Caco-2 (cell line): Measurements from ENCODE around the gene MAPK14. TPM values are rescaled to one million over a fixed set of nuclear protein-coding genes. Genes with fewer than 3 reads are reported as not detected.

Experiments used
- BruUV-seq: library from RNA; stranded (reverse); fragments of 400-500 nt; replicated peaks from 2 replicates; lab custom pipeline; 2021; lab: Mats Ljungman, UMichigan
- CTCF ChIA-PET: fragments of 300-600 bp; sonication (Branson Sonifier 250); formaldehyde crosslinking; loops from one replicate; lab custom pipeline; 2022; ENCODE audit warnings: antibody characterized with exemption; lab: Charles Lee
- POLR2A ChIA-PET: fragments of 300-600 bp; sonication (Branson Sonifier 250); formaldehyde crosslinking; loops from one replicate; lab custom pipeline; 2022; ENCODE audit warnings: antibody characterized with exemption; lab: Charles Lee
- DNase-seq, 2 experiments: peaks; one replicate each; pipeline versions ENCODE4 v3.0.0 to v3.0.0-alpha.2; 2020 to 2022
- H3K27me3 ChIP-seq: replicated peaks from 2 replicates; pipeline ENCODE4 v1.6.0; 2011; ENCODE audit warnings: low read length; ENCODE audit not compliant: control insufficient read depth, insufficient read depth
- H3K36me3 ChIP-seq: 2 replicates; pipeline ENCODE4 v1.5.1; 2011; ENCODE audit warnings: low read length; ENCODE audit not compliant: control insufficient read depth, insufficient read depth
- H3K4me1 ChIP-seq: fragments of 250-450 bp; sonication (Bioruptor Pico); 2 replicates; pipeline ENCODE4 v1.5.1; 2020; ENCODE audit warnings: mild to moderate bottlenecking
- H3K4me3 ChIP-seq: 2 replicates; pipeline ENCODE4 v1.5.1; 2011; ENCODE audit warnings: low read depth, mild to moderate bottlenecking, control low read depth, low read length
- H3K9me3 ChIP-seq: fragments of 250-450 bp; sonication (Bioruptor Pico); 2 replicates; pipeline ENCODE4 v1.5.1; 2020; ENCODE audit warnings: mild to moderate bottlenecking, moderate library complexity
- H3K27ac Mint-ChIP-seq: one replicate; pipeline ENCODE4 v1.8.0; 2022; ENCODE audit warnings: mixed read lengths; ENCODE audit not compliant: unreplicated experiment
- H3K27me3 Mint-ChIP-seq: one replicate; pipeline ENCODE4 v1.8.0; 2022; ENCODE audit warnings: mixed read lengths; ENCODE audit not compliant: insufficient read depth, unreplicated experiment
- H3K36me3 Mint-ChIP-seq: one replicate; pipeline ENCODE4 v1.8.0; 2022; ENCODE audit warnings: mild to moderate bottlenecking, mixed read lengths; ENCODE audit not compliant: insufficient read depth, unreplicated experiment
- H3K4me1 Mint-ChIP-seq: one replicate; pipeline ENCODE4 v1.8.0; 2022; ENCODE audit warnings: low read depth, mixed read lengths; ENCODE audit not compliant: unreplicated experiment
- H3K4me3 Mint-ChIP-seq: one replicate; pipeline ENCODE4 v1.8.0; 2022; ENCODE audit warnings: mild to moderate bottlenecking, moderate library complexity, mixed read lengths; ENCODE audit not compliant: unreplicated experiment
- H3K9me3 Mint-ChIP-seq: one replicate; pipeline ENCODE4 v1.8.0; 2022; ENCODE audit warnings: mixed read lengths; ENCODE audit not compliant: unreplicated experiment
- CTCF ChIP-seq, 2 experiments: fragments of 200-600 bp in 1 of 2; IDR thresholded peaks; 1 replicate in 1 of 2; 2 replicates in 1 of 2; pipeline versions ENCODE4 v1.5.1 to v1.8.0; 2011 to 2022; ENCODE audit warnings: antibody characterized with exemption in 1 of 2, control low read depth in 1 of 2, inconsistent platforms in 1 of 2, low read depth in 1 of 2, low read length in 1 of 2, mild to moderate bottlenecking in 1 of 2, moderate library complexity in 1 of 2; ENCODE audit not compliant: insufficient read depth in 1 of 2, severe bottlenecking in 1 of 2, unreplicated experiment in 1 of 2
- intact Hi-C: fragments of 100-400 bp; cut with micrococcal nuclease; formaldehyde crosslinking; loops from one replicate; pipeline ENCODE4 v1.10.0; 2022; ENCODE audit not compliant: unreplicated experiment
- total RNA-seq: library from RNA; stranded (reverse); gene quantifications from 2 replicates; pipeline ENCODE4 v1.2.3, GENCODE V29; 2022

MAPK14 gene
- total RNA-seq, 1 experiment from 2014 or later: 72.0 TPM

- Mint-ChIP-seq H3K4me3 (no peak overlapping the region), H3K9me3 (no peaks in the 10 kb centered on the region), H3K4me1 (peaks cover 7% of the 10 kb centered on the region), H3K36me3 (peaks cover 7% of the 10 kb centered on the region), H3K27me3 (no peaks in the 10 kb centered on the region), H3K27ac (no peak overlapping the region)
- DNase-seq: no peak
- Histone ChIP-seq H3K9me3 (no peaks in the 10 kb centered on the region), H3K4me1 (peaks cover 8% of the 10 kb centered on the region), H3K36me3 (peaks cover 11% of the 10 kb centered on the region), H3K4me3 (no peak overlapping the region), H3K27me3 (no peaks in the 10 kb centered on the region)
- TF ChIP-seq CTCF (IDR thresholded peaks at IDR 0.05; ENCODE audit: insufficient read depth in 1 of 2, low read depth in 1 of 2, low read length in 1 of 2, severe bottlenecking in 1 of 2, unreplicated experiment in 1 of 2): no peak
- intact Hi-C loops: no loop called here
- no TSS peak for BruUV-seq
- ChIA-PET POLR2A (no interaction called here), CTCF (no interaction called here)
Observed at GRCh38 chr6:36136551-36136950, 108.9 kb downstream of the MAPK14 start.

- no peak for TF ChIP-seq CTCF (IDR thresholded peaks at IDR 0.05; ENCODE audit: insufficient read depth in 1 of 2, low read depth in 1 of 2, low read length in 1 of 2, severe bottlenecking in 1 of 2, unreplicated experiment in 1 of 2)
- H3K4me3 ChIP-seq: no peak overlapping the region
- H3K9me3 Mint-ChIP-seq: no peaks in the 10 kb centered on the region
- no TSS peak for BruUV-seq
- no peaks in the 10 kb centered on the region for H3K36me3 Mint-ChIP-seq
- H3K4me1 ChIP-seq: no peaks in the 10 kb centered on the region
- no peaks in the 10 kb centered on the region for H3K4me1 Mint-ChIP-seq
- intact Hi-C loops: no loop called here
- H3K4me3 Mint-ChIP-seq: no peak overlapping the region
- H3K9me3 ChIP-seq: no peaks in the 10 kb centered on the region
- ChIA-PET POLR2A (no interaction called here), CTCF (interaction anchor here (0.8 to 1.7 kb wide), 2 partner anchors 8 to 163 kb away, joined by 3 to 7 read pairs; partner anchors contain the start of gene MAPK13)
- DNase-seq: no peak
- H3K27me3 Mint-ChIP-seq: no peaks in the 10 kb centered on the region
- H3K36me3 ChIP-seq: peaks cover 7% of the 10 kb centered on the region
- no peaks in the 10 kb centered on the region for H3K27me3 ChIP-seq
- no peak overlapping the region for H3K27ac Mint-ChIP-seq
Observed at GRCh38 chr6:36138667-36139066, 111.1 kb downstream of the MAPK14 start.

- H3K4me1 Mint-ChIP-seq: no peaks in the 10 kb centered on the region
- BruUV-seq: TSS peak; percentile 38
- no peaks in the 10 kb centered on the region for H3K27me3 Mint-ChIP-seq
- H3K27ac Mint-ChIP-seq: no peak overlapping the region
- H3K4me1 ChIP-seq: no peaks in the 10 kb centered on the region
- no peaks in the 10 kb centered on the region for H3K9me3 Mint-ChIP-seq
- intact Hi-C loops: no loop called here
- H3K9me3 ChIP-seq: no peaks in the 10 kb centered on the region
- no peaks in the 10 kb centered on the region for H3K27me3 ChIP-seq
- peak in 1 of 2 experiments; percentile 32 for DNase-seq
- H3K36me3 ChIP-seq: peaks cover 7% of the 10 kb centered on the region
- POLR2A ChIA-PET: no interaction called here
- H3K36me3 Mint-ChIP-seq: no peaks in the 10 kb centered on the region
- no peak overlapping the region for H3K4me3 Mint-ChIP-seq
- peak in 1 of 2 experiments; percentile 12 for TF ChIP-seq CTCF (IDR thresholded peaks at IDR 0.05; ENCODE audit: insufficient read depth in 1 of 2, low read depth in 1 of 2, low read length in 1 of 2, severe bottlenecking in 1 of 2, unreplicated experiment in 1 of 2)
- CTCF ChIA-PET: interaction anchor here (0.8 to 1.7 kb wide), 2 partner anchors 9 to 163 kb away, joined by 3 to 7 read pairs; partner anchors contain the start of gene MAPK13
- H3K4me3 ChIP-seq: no peak overlapping the region
Observed at GRCh38 chr6:36139431-36139830, 111.8 kb downstream of the MAPK14 start.
